Nephron (organoid): ENCODE measurements around the gene DCTPP1.
"Not testable (repeated sequence)": the region's sequence is repeated elsewhere in the genome, so short reads cannot be mapped to it uniquely, and the experiment has no call there.

Experiments used
- H3K27ac Mint-ChIP-seq, 3 experiments: 2 replicates each; pipeline ENCODE4 v1.8.0; 2020; ENCODE audit warnings: mixed read lengths in 3 of 3, mild to moderate bottlenecking in 2 of 3, moderate library complexity in 1 of 3
- H3K27me3 Mint-ChIP-seq: 2 replicates; pipeline ENCODE4 v1.8.0; 2021; ENCODE audit warnings: low read depth, mild to moderate bottlenecking, moderate library complexity, mixed read lengths
- H3K36me3 Mint-ChIP-seq: 2 replicates; pipeline ENCODE4 v1.8.0; 2020; ENCODE audit warnings: low read depth, mixed read lengths
- H3K4me1 Mint-ChIP-seq: 2 replicates; pipeline ENCODE4 v1.8.0; 2020; ENCODE audit warnings: mixed read lengths
- H3K4me3 Mint-ChIP-seq, 3 experiments: 2 replicates each; pipeline ENCODE4 v1.8.0; 2020; ENCODE audit warnings: mild to moderate bottlenecking in 3 of 3, mixed read lengths in 3 of 3, moderate library complexity in 2 of 3
- H3K9me3 Mint-ChIP-seq: 2 replicates; pipeline ENCODE4 v1.8.0; 2020; ENCODE audit warnings: mixed read lengths
- CTCF ChIP-seq, 3 experiments: fragments of 200-600 bp; sonication (generic); IDR thresholded peaks; one replicate each; pipeline ENCODE4 v1.5.0; 2021; ENCODE audit warnings: antibody characterized with exemption in 3 of 3; ENCODE audit not compliant: unreplicated experiment in 3 of 3

Gene DCTPP1

GRCh38 chr16:30429678-30430427, at the start of gene DCTPP1:
Gene DCTPP1, minus strand, starts transcription at chr16:30430030. Its CDS starts 50 bp downstream, at chr16:30429980.
- H3K4me3 Mint-ChIP-seq, result no peak within 1 kb of the TSS
- no peaks in the 10 kb centered on the region for H3K9me3 Mint-ChIP-seq

DNA sequence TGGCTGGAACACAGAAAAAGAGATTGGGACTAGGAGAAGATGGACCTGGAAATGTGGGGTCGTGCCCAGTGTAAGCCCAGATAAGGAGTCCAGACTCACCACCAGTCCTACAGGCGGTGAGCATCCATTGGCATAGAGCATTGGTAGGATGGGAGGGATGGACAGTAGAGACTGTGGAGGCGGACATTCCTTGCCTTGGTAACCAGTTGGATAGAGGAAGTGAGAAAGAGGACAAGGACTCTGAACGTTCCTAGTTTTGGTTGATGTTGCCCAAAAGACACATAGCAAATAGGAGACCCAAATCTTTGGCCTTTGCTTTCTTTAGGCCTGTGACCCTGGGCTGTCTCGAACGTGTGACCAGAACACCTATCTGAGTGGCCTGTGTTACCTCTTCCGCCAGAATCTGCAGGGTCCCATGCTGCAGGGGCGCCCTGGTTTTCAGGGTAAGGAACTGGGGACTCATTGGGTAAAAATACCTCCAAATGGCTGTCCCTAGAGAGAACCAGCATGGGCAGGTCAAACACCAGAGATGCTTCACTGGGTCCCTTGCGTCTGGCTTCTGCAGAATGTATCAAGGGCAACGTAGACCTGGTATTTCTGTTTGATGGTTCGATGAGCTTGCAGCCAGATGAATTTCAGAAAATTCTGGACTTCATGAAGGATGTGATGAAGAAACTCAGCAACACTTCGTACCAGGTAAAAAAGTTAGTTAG, 49.1 kb upstream of the DCTPP1 start:
- peaks cover 12% of the 10 kb centered on the region for H3K27me3 Mint-ChIP-seq
- no peak for TF ChIP-seq CTCF (IDR thresholded peaks at IDR 0.05; ENCODE audit: unreplicated experiment in 3 of 3)
- H3K36me3 Mint-ChIP-seq, result no peaks in the 10 kb centered on the region
- no peaks in the 10 kb centered on the region for H3K4me1 Mint-ChIP-seq
- no peak overlapping the region for H3K27ac Mint-ChIP-seq
- H3K9me3 Mint-ChIP-seq, result no peaks in the 10 kb centered on the region
- no peak overlapping the region for H3K4me3 Mint-ChIP-seq

More at GRCh38 chr16:30429678-30430427, at the start of gene DCTPP1:
- Mint-ChIP-seq H3K27me3 (peaks cover 2% of the 10 kb centered on the region), H3K36me3 (peaks cover 16% of the 10 kb centered on the region), H3K27ac (peak within 1 kb of the TSS; percentile 2 to 34 (median 26)), H3K4me1 (no peaks in the 10 kb centered on the region)
- TF ChIP-seq CTCF (IDR thresholded peaks at IDR 0.05; ENCODE audit: unreplicated experiment in 3 of 3), result peak; percentile 77 to 88 (median 81)

GRCh38 chr16:30477773-30478172, 47.9 kb upstream of the DCTPP1 start:
- not testable (repeated sequence) for H3K36me3 Mint-ChIP-seq, H3K4me3 Mint-ChIP-seq, H3K4me1 Mint-ChIP-seq, H3K27ac Mint-ChIP-seq, H3K9me3 Mint-ChIP-seq
- peaks cover 12% of the 10 kb centered on the region for H3K27me3 Mint-ChIP-seq

DNA sequence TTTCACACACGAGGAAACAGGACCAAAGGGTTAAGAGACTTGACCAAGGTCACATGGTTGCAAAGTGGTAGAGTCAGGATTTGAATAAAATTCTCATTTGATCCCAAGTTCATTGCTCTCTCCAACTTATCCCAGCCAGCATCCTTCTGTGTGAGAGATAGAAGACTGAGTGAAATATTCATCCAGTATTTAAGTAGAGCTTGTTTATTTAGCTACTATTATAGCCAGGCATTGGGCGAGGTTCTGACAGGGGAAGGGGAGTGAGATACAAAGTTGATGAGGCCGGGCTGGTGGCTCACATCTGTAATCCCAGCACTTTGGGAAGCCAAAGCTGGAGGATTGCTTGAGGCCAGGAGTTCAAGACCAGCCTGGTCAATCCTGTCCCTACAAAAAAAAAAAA, 47.2 kb upstream of the DCTPP1 start:
- Mint-ChIP-seq H3K9me3 (no peaks in the 10 kb centered on the region), H3K4me3 (no peak overlapping the region), H3K27ac (no peak overlapping the region), H3K36me3 (no peaks in the 10 kb centered on the region), H3K4me1 (no peaks in the 10 kb centered on the region), H3K27me3 (peaks cover 15% of the 10 kb centered on the region)
- TF ChIP-seq CTCF (IDR thresholded peaks at IDR 0.05; ENCODE audit: unreplicated experiment in 3 of 3), result no peak

- Mint-ChIP-seq H3K4me1 (no peaks in the 10 kb centered on the region), H3K4me3 (no peak overlapping the region), H3K27ac (no peak overlapping the region), H3K36me3 (no peaks in the 10 kb centered on the region), H3K27me3 (peaks cover 8% of the 10 kb centered on the region), H3K9me3 (no peaks in the 10 kb centered on the region)
- TF ChIP-seq CTCF (IDR thresholded peaks at IDR 0.05; ENCODE audit: unreplicated experiment in 3 of 3), result no peak
Measured at GRCh38 chr16:30474684-30475083, 44.9 kb upstream of the DCTPP1 start.

DNA sequence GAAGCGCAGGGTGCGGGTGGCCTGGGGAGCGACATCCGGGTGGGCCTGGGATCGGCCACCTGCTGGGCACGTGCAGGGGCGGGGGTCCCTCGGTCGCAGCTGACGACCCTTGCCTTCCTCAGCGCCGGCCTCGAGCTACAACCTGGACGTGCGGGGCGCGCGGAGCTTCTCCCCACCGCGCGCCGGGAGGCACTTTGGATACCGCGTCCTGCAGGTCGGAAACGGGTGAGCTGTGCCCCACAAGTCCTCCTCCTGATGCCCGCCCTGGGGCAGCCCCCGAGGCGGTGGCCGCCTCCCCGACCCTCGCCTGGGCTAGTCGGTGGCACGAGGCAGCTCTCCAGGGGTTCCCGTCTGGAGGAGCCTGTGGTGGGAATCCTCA, 44.2 kb upstream of the DCTPP1 start:
- Mint-ChIP-seq H3K4me1 (no peaks in the 10 kb centered on the region), H3K36me3 (no peaks in the 10 kb centered on the region), H3K9me3 (no peaks in the 10 kb centered on the region), H3K4me3 (no peak overlapping the region), H3K27me3 (peaks cover 8% of the 10 kb centered on the region), H3K27ac (no peak overlapping the region)
- TF ChIP-seq CTCF (IDR thresholded peaks at IDR 0.05; ENCODE audit: unreplicated experiment in 3 of 3), result no peak
